GM08714 (cell line): ENCODE results near the gene CTLA4.

ENCODE experiments used
- H3K4me3 ChIP-seq: fragments of 200-500 bp; sonication (Bioruptor generic); 2 replicates; pipeline ENCODE4 v1.5.1; 2014; ENCODE audit warnings: mild to moderate bottlenecking, low read length, inconsistent platforms
- ZNF274 ChIP-seq: IDR thresholded peaks from 2 replicates; pipeline ENCODE4 v1.6.1; 2012; ENCODE audit warnings: mild to moderate bottlenecking, low read depth, low read length

Gene CTLA4

DNA sequence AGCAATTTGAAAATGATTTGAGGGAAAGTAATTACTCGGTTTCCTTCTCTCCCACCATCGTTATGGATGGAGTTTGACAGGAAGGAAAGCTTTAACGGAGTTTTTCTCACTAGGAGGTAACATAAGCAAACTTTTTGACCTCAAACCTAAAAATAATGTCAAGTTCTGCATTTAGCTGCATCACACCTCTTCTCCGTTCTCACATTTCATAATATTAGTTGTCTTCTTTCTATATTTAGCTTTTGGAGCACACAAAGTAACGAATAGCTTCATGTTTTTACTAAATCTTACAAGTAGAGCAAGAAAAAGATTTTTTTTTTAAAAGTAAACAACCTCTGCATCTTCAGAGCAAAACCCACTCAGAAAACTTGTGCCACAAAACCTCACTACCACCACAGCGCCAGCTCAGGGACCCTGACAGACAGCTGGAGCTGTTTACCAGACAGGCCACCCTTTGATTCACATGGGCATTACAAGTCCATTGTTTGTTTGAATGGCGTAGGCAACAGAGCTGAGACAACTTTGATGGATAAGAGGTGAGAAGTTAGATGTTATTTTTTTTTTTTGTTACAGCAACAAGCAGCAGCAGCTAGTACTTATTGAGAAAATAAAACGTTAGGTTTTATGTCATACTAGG lies 47.1 kb downstream of the CTLA4 start:
- no peak overlapping the region for H3K4me3 ChIP-seq
- TF ChIP-seq ZNF274: no peak

DNA sequence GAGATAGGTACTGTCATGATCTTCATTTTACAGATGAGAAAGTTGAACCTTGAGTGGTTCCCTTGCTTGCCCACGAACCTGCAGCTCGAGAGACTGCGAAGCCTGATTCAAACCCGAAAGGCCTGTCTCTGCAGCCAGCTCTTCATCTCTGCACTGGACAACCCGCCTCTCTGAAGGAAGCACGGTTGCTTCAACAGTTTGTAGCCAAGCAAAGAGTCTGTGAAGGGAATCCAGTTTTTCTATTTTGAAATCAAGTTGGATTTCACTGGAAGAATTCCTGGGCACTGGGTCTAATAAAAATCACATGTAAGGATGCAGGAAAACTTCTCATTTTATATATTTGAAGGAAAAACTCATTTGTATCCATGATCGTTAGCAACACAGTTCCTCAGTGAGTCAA lies 47.7 kb downstream of the CTLA4 start:
- TF ChIP-seq ZNF274: no peak
- H3K4me3 ChIP-seq: no peak overlapping the region

DNA sequence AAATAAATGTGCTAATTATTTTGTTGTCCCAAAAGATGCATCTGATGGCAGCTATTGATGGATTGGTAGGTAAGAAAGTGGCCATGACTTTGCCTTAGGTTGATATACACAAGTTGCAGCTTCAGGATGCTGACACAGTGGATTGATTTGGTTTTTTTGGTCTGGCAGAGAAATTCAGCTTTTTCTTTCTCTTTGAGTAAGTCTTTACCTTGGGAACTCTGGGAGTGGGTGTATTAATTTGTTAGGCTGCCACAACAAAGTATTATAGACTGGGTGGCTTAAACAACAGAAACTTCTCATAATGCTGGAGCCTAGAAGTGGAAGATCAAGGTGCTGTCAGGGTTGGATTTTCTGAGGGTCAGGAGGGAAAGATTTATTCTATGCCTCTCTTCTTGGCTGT lies 49.2 kb downstream of the CTLA4 start:
- H3K4me3 ChIP-seq: no peak overlapping the region
- TF ChIP-seq ZNF274: no peak

DNA sequence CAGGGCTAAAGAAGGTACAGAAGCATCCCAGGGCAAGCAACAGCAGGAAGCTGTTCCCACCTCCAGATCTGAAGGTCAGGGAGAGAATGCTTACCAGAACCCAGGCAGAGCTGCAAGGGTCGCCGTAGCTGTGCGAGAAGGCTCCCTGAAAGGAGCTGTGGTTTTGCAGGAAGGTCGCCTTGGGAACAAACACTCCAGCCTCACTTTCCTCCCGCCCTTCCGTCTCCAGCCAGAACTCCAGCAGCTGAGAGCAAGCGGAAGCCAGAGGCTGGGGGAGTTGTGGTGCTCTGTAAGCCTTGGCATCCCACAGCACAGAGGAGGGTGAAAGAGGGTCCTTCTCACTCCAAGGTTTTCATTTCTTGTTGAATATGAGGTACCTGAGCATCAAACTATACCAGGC lies 50.7 kb downstream of the CTLA4 start:
- TF ChIP-seq ZNF274: no peak
- H3K4me3 ChIP-seq: no peak overlapping the region

DNA sequence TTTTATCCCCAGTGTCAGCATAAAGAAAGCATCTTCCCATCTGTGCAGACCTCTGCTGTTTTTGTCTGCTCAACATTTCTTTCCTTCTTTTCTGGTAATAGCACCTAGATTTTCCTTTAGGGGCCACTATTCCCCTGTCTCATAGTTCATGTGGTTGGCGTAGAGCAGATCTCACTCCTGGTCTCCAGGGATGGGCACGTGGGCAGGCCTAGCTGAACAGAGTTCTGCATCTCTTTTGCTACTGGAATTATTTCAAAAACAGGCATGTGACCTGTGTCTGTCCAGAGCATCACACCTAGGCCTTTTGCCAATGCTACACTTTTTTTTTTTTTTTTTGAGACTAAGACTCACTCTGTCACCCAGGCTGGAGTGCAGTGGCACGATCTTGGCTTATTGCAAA lies 51.3 kb downstream of the CTLA4 start:
- TF ChIP-seq ZNF274: no peak
- H3K4me3 ChIP-seq: no peak overlapping the region
